HepG2 (cell line): ENCODE data around the gene CSRP3. TPM values are rescaled to one million over a fixed set of nuclear protein-coding genes. Genes with fewer than 3 reads are reported as not detected.

ENCODE experiments used
- CTCF ChIP-seq: sonication (generic); formaldehyde crosslinking; IDR thresholded peaks from 2 replicates; pipeline ENCODE4 v1.5.0; 2020; ENCODE audit warnings: mild to moderate bottlenecking, missing genetic modification reagents, moderate library complexity
- FOXO4 ChIP-seq: sonication (generic); formaldehyde crosslinking; conservative IDR thresholded peaks from 2 replicates; pipeline ENCODE4 v1.8.1; 2023; ENCODE audit warnings: missing genetic modification reagents
- GTF2F1 ChIP-seq: fragments of 150-350 bp; IDR thresholded peaks from 2 replicates; pipeline ENCODE4 v1.6.1; 2014; ENCODE audit warnings: low read length
- HES4 ChIP-seq: sonication (generic); formaldehyde crosslinking; IDR thresholded peaks from 2 replicates; pipeline ENCODE4 v1.9.0; 2021; ENCODE audit warnings: mild to moderate bottlenecking, missing genetic modification reagents, borderline replicate concordance
- HMG20A ChIP-seq: IDR thresholded peaks from 2 replicates; pipeline ENCODE4 v1.6.1; 2016; ENCODE audit warnings: borderline replicate concordance
- HNRNPLL ChIP-seq: fragments of 200-400 bp; formaldehyde crosslinking; IDR thresholded peaks from 2 replicates; pipeline ENCODE4 v1.6.1; 2017; ENCODE audit warnings: mild to moderate bottlenecking, low read depth, low read length; ENCODE audit not compliant: poor library complexity, severe bottlenecking
- IRF2 ChIP-seq: IDR thresholded peaks from 2 replicates; pipeline ENCODE4 v1.6.1; 2018; ENCODE audit warnings: missing genetic modification reagents, missing compliant biosample characterization
- MAX ChIP-seq: IDR thresholded peaks from 2 replicates; pipeline ENCODE4 v1.6.1; 2012; ENCODE audit warnings: inconsistent platforms
- NFIB ChIP-seq: sonication (generic); formaldehyde crosslinking; IDR thresholded peaks from 2 replicates; pipeline ENCODE4 v1.9.0; 2021; ENCODE audit warnings: missing genetic modification reagents, mild to moderate bottlenecking, borderline replicate concordance
- NONO ChIP-seq, 2 experiments: fragments of 450-650 bp in 1 of 2; sonication (generic) in 1 of 2; formaldehyde crosslinking in 1 of 2; IDR thresholded peaks in 1 of 2; conservative IDR thresholded peaks in 1 of 2; 2 replicates each; pipeline versions ENCODE4 v1.6.1 to v1.8.0; 2017 to 2022; ENCODE audit warnings: mild to moderate bottlenecking in 1 of 2, missing genetic modification reagents in 1 of 2, moderate library complexity in 1 of 2
- NRL ChIP-seq: sonication (generic); formaldehyde crosslinking; IDR thresholded peaks from 2 replicates; pipeline ENCODE4 v1.5.0; 2020; ENCODE audit warnings: missing genetic modification reagents, mild to moderate bottlenecking, moderate library complexity, borderline replicate concordance
- PHB2 ChIP-seq: fragments of 450-650 bp; IDR thresholded peaks from 2 replicates; pipeline ENCODE4 v1.6.1; 2018; ENCODE audit not compliant: partially characterized antibody
- PHF8 ChIP-seq: sonication (generic); formaldehyde crosslinking; IDR thresholded peaks from 2 replicates; pipeline ENCODE4 v1.5.0; 2020; ENCODE audit warnings: missing genetic modification reagents
- RFXAP ChIP-seq: sonication (generic); formaldehyde crosslinking; IDR thresholded peaks from 2 replicates; pipeline ENCODE4 v1.4.0; 2020; ENCODE audit warnings: missing genetic modification reagents, borderline replicate concordance
- SKIL ChIP-seq: sonication (generic); formaldehyde crosslinking; IDR thresholded peaks from 2 replicates; pipeline ENCODE4 v1.8.0; 2022; ENCODE audit warnings: missing genetic modification reagents, mild to moderate bottlenecking, moderate library complexity, borderline replicate concordance
- ZBTB46 ChIP-seq: sonication (generic); formaldehyde crosslinking; IDR thresholded peaks from 2 replicates; pipeline ENCODE4 v1.4.0; 2020; ENCODE audit warnings: mild to moderate bottlenecking, missing genetic modification reagents, borderline replicate concordance
- ZNF713 ChIP-seq: sonication (generic); formaldehyde crosslinking; IDR thresholded peaks from 2 replicates; pipeline ENCODE4 v1.4.0; 2020; ENCODE audit warnings: mild to moderate bottlenecking, missing genetic modification reagents
- ZNF773 ChIP-seq: sonication (generic); formaldehyde crosslinking; IDR thresholded peaks from 2 replicates; pipeline ENCODE4 v1.4.0; 2020; ENCODE audit warnings: missing genetic modification reagents, borderline replicate concordance
- ZNF784 ChIP-seq: sonication (generic); formaldehyde crosslinking; IDR thresholded peaks from 2 replicates; pipeline ENCODE4 v1.5.1; 2020; ENCODE audit warnings: missing genetic modification reagents, mild to moderate bottlenecking, borderline replicate concordance
- ZNF788 ChIP-seq: sonication (generic); formaldehyde crosslinking; IDR thresholded peaks from 2 replicates; pipeline ENCODE4 v1.5.0; 2020; ENCODE audit warnings: mild to moderate bottlenecking, missing genetic modification reagents, borderline replicate concordance
- polyA plus RNA-seq, 8 experiments: library from polyadenylated mRNA; depleted of rRNA in 3 of 8; stranded (reverse) in 7 of 8; unstranded in 1 of 8; fragments of >200 nt; fragmentation: Illumina TruSeq in 4 of 8; extraction: Trizol in 4 of 8; gene quantifications; 2 replicates each; pipeline versions ENCODE4 v1.2.1 to v1.2.3, GENCODE V29; 2011 to 2016; ENCODE audit warnings: low read depth in 4 of 8, missing spikeins in 1 of 8, mixed read lengths in 1 of 8; ENCODE audit not compliant: insufficient read depth in 1 of 8
- total RNA-seq, 5 experiments: library from RNA; depleted of rRNA; stranded (reverse); fragments of >200 nt; fragmentation: Illumina TruSeq; extraction: Trizol; gene quantifications; 2 replicates each; pipeline ENCODE4 v1.2.3, GENCODE V29; 2016; ENCODE audit warnings: low read depth in 1 of 5

The CSRP3 gene
- total and polyA plus RNA-seq, 2 of the 13 experiments (the other 11 are each of a cell fraction or from before 2014, with no cell fraction given): not detected

- TF ChIP-seq RFXAP (CRISPR knock-in tag) (no peak), NONO (IDR thresholded peaks at IDR 0.05) (no peak), NONO (CRISPR knock-in tag; conservative IDR thresholded peaks at IDR 0.05) (no peak), HNRNPLL (peak; percentile 87), ZNF784 (CRISPR knock-in tag) (no peak), SKIL (CRISPR knock-in tag) (no peak), MAX (peak; percentile 32; the same call in 1 of the 2 replicates), HES4 (CRISPR knock-in tag) (no peak), PHB2 (no peak), PHF8 (CRISPR knock-in tag) (no peak; the same call in 1 of the 2 replicates), HMG20A (CRISPR knock-in tag) (no peak), IRF2 (CRISPR knock-in tag) (no peak), NFIB (CRISPR knock-in tag) (no peak), ZNF713 (no peak), GTF2F1 (no peak), ZNF788 (0 out of 2 replicates have a peak, but pooled peaks have one; percentile 18), ZBTB46 (no peak), CTCF (CRISPR knock-in tag) (no peak), NRL (CRISPR knock-in tag) (no peak), FOXO4 (CRISPR knock-in tag) (no peak), ZNF773 (CRISPR knock-in tag) (no peak)
Measured at GRCh38 chr11:19240420-19241259, 38.9 kb upstream of the CSRP3 start, which contains the start of gene E2F8 (continued).
